IPS-15b (cell line): ENCODE results near the gene RNF8.
"Not testable (repeated sequence)": the region's sequence is repeated elsewhere in the genome, so short reads cannot be mapped to it uniquely, and the experiment has no call there.

ENCODE experiments used
- H3K27me3 ChIP-seq: one replicate; pipeline ENCODE4 v1.6.1; 2013; ENCODE audit warnings: low read length; ENCODE audit not compliant: control insufficient read depth, insufficient read depth
- H3K36me3 ChIP-seq: one replicate; pipeline ENCODE4 v1.6.1; 2013; ENCODE audit warnings: low read length; ENCODE audit not compliant: control insufficient read depth, insufficient read depth
- H3K4me1 ChIP-seq: one replicate; pipeline ENCODE4 v1.6.1; 2013; ENCODE audit warnings: mild to moderate bottlenecking, low read length; ENCODE audit not compliant: control insufficient read depth, insufficient read depth
- H3K4me3 ChIP-seq: one replicate; pipeline ENCODE4 v1.5.1; 2013; ENCODE audit warnings: low read depth, low read length
- H3K9ac ChIP-seq: one replicate; pipeline ENCODE4 v1.6.1; 2013; ENCODE audit warnings: low read depth, mild to moderate bottlenecking, low read length
- H3K9me3 ChIP-seq: one replicate; pipeline ENCODE4 v1.6.1; 2013; ENCODE audit warnings: mild to moderate bottlenecking, low read length; ENCODE audit not compliant: control insufficient read depth, insufficient read depth

Gene RNF8, protein sequence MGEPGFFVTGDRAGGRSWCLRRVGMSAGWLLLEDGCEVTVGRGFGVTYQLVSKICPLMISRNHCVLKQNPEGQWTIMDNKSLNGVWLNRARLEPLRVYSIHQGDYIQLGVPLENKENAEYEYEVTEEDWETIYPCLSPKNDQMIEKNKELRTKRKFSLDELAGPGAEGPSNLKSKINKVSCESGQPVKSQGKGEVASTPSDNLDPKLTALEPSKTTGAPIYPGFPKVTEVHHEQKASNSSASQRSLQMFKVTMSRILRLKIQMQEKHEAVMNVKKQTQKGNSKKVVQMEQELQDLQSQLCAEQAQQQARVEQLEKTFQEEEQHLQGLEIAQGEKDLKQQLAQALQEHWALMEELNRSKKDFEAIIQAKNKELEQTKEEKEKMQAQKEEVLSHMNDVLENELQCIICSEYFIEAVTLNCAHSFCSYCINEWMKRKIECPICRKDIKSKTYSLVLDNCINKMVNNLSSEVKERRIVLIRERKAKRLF

DNA sequence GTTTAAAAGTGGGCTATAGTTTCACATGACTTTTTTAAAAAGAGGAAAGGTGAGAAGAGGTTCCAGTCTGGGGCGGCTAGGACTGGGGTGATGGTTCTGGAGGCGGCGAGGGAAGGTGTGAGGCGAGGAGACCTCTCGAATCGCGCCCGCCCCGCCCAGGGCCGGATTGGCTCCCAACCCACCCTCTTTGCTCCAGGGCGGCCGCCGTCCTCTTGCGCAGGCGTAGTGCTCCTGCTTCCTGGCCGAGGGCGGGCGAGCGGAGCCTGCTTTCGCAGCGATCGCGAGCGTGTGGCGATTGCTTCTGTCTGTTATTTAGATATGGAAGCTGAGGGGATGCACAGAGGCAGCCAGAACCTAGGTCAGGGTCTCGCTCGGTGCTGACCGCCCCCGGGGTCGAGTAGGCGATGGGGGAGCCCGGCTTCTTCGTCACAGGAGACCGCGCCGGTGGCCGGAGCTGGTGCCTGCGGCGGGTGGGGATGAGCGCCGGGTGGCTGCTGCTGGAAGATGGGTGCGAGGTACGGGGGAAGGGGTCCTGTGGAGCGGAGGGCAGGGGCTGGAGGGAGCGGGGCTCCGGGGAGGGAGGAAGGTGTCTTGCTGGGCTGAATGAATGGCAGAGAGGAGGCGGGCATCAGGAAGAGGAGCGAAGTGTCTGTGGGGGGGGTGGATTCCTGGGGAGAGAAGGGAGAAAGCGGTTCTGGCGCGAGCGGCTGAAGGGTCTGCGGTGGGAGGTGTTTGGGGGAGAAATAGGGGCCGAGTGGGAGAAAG lies at the start of gene RNF8:
TSS of gene RNF8 (plus strand) at position 223 of the 765 bp plus-strand sequence. CDS start at position 405, 182 bp downstream.
- H3K4me1 ChIP-seq: peaks cover 3% of the 10 kb centered on the region
- H3K9me3 ChIP-seq: no peaks in the 10 kb centered on the region
- H3K27me3 ChIP-seq: no peaks in the 10 kb centered on the region
- peak within 1 kb of the TSS; percentile 87 for H3K4me3 ChIP-seq
- no peaks in the 10 kb centered on the region for H3K36me3 ChIP-seq
- H3K9ac ChIP-seq: peak within 1 kb of the TSS; percentile 50

DNA sequence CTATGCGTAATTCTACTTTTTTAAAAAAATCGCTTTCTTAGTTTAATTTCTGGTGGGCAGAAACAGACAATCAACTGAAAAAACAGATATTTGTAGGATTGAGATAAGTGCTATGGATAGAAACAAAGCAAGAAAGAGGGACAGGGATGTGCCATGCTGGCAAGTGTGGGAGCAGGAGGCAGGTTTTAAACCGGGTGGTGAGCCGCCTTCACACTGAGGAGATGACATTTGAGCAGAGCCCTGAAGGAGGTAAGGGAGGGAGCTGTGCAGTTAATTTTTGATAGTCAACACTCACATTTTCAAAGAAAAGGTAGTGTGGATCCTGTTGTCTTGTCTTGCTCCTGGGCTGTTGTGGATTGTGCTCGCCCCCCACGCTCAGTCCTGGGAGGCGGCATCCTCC lies 49.0 kb upstream of the RNF8 start:
- Histone ChIP-seq H3K27me3 (no peaks in the 10 kb centered on the region), H3K9me3 (no peaks in the 10 kb centered on the region), H3K36me3 (peaks cover 6% of the 10 kb centered on the region), H3K9ac (no peak overlapping the region), H3K4me1 (no peaks in the 10 kb centered on the region), H3K4me3 (no peak overlapping the region)

DNA sequence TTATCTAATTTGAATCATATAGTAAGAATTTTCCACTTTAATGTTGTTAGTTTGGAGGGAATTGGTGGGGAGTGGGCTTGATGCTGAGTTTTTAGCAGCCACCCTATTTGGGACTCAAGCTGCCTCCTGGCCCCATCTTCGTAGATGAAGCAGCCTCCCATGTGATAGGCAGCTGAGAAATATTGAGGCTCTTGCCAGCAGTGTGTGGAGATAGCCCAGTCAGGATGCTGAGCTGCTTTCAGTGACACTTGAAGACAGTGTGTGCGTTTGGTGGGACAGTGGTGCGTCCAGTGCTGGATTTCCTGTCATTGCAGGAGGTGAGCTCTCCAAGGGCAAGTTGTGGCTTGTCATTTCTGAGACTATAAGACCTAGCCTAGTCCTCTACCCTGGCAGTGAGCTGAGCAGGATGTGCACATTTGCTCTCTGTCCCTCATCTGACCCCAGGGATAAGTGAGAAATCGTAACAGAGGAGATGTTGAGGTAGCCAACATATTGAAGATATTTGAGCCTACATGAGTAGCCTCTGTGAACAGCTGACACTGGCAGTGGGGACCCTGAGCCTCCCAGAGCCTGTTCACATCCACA lies 47.9 kb upstream of the RNF8 start:
- Histone ChIP-seq H3K9me3 (no peaks in the 10 kb centered on the region), H3K9ac (no peak overlapping the region), H3K27me3 (no peaks in the 10 kb centered on the region), H3K4me1 (no peaks in the 10 kb centered on the region), H3K4me3 (no peak overlapping the region), H3K36me3 (peaks cover 6% of the 10 kb centered on the region)

DNA sequence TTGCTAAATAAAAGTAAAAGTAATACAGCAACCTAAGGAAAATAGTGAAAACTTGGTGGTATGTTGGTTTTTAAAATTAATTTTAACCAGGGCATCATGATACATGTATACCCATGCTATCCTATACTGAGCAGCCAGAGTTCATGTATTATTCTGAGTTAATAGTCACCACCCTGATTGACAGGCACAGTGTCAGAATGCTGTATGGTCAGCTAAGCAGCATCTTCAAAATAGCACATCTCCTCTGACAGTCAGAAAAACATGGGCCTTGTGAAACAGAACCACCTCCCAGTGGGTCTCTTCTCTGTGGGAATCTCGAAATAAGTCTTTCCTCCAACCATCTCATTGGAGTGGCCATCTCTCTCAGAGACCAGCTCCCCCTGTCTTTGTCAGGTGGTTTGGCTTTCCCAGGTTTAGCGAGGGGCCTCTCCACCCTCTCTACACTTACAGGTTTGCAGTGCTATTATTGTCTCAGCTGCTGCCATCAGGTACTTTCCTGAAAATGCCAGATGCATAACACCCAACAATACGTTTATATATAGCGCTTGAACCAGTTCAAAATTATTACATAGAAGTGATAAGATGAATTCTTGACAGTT lies 47.1 kb upstream of the RNF8 start:
- no peaks in the 10 kb centered on the region for H3K9me3 ChIP-seq
- H3K36me3 ChIP-seq: peaks cover 6% of the 10 kb centered on the region
- no peaks in the 10 kb centered on the region for H3K4me1 ChIP-seq
- no peak overlapping the region for H3K9ac ChIP-seq
- H3K4me3 ChIP-seq: no peak overlapping the region
- H3K27me3 ChIP-seq: no peaks in the 10 kb centered on the region

DNA sequence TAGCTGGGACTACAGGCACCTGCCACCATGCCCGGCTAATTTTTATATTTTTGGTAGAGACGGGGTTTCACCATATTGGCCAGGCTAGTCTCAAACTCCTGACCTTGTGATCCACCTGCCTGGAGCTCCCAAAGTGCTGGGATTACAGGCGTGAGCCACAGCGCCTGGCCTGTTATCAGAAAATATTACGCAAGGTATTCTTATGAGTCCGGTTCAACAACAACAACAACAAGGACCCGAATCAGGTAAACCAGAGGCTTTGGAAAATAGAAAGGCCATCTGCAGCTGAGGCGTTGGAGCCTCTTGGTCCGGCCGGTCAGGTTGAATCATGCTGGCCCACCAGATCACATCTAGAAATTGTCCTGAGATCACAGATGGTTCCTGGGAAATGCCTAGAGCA lies 46.3 kb upstream of the RNF8 start:
- not testable (repeated sequence) for H3K9me3 ChIP-seq, H3K9ac ChIP-seq, H3K4me1 ChIP-seq, H3K4me3 ChIP-seq, H3K27me3 ChIP-seq, H3K36me3 ChIP-seq

DNA sequence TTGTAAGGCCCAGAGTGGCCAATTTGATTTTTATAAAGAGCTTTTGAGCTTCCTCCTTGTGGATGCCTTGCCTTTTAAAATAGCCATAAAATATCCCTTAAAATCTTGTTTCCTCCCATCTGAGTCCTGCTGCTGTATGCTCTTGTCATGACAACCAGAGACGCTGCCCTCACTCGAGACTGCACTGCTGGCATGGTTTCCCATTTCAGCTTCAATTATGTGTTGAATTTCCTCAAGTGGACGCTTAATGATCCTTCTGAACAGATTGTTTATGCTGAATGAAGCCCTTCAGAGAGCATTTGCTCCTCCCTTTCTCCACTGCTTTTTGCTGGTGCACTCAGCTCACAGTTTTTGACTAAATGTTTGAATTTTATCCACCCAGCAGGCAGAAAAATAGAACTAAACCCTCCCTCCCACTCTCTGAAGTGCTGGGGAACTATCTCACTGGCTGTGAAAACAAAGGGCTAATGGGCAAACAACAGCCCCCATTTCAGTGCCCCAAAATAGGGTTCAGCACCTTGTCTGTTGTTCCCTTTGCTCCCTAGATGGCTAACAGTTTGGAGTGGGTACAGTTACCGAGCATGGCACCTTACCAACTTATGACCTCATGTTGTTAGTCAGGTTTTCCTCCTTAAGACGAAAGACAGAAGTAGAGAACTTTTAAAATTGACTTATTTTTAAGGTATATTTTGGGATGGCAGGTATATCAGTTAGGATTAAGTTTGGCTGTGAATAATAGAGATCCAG lies 45.5 kb upstream of the RNF8 start:
- no peaks in the 10 kb centered on the region for H3K9me3 ChIP-seq
- no peaks in the 10 kb centered on the region for H3K4me1 ChIP-seq
- H3K4me3 ChIP-seq: no peak overlapping the region
- peaks cover 8% of the 10 kb centered on the region for H3K36me3 ChIP-seq
- H3K9ac ChIP-seq: no peak overlapping the region
- H3K27me3 ChIP-seq: no peaks in the 10 kb centered on the region

DNA sequence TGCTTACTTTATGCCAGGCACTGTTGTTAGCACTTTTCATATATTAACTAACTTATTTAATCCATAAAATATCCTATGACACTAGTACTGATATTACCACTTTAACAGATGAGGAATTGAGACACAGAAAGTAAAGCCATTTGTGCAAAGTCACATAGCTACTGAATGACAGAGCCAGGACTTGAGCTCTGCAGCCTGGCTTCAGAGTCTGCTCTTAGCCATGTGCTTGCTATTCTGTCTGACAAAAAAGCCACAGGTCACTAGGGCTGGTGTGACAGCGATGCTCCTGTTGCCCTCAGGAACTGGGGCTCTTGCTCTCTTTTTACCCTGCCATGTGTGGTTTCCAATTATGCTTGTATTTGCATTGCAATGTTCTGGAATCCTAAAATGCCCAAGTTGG lies 44.7 kb upstream of the RNF8 start:
- no peak overlapping the region for H3K9ac ChIP-seq
- no peaks in the 10 kb centered on the region for H3K4me1 ChIP-seq
- H3K4me3 ChIP-seq: no peak overlapping the region

DNA sequence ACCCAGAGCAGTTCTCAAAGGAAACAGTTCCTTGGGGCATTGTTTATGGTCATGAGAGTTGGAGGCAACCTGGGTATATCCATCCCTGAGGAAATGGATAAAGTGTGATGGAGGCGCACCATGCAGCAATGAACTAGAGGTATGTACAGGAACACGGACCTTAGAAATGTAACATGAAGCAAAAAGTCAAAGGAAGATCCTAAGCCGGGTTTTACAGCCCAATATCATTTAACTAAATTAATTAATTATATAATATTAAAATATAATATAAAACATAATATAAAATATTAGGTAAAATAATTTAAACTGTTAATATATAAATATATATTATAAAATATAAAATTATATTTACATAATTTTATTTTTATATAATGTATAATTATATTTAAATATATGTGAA lies 44.1 kb upstream of the RNF8 start:
- Histone ChIP-seq H3K4me3 (no peak overlapping the region), H3K27me3 (no peaks in the 10 kb centered on the region), H3K9ac (no peak overlapping the region), H3K36me3 (peaks cover 14% of the 10 kb centered on the region), H3K4me1 (no peaks in the 10 kb centered on the region), H3K9me3 (no peaks in the 10 kb centered on the region)

More for the DNA sequence above, 44.7 kb upstream of the RNF8 start:
- Histone ChIP-seq H3K9me3 (no peaks in the 10 kb centered on the region), H3K27me3 (no peaks in the 10 kb centered on the region), H3K36me3 (peaks cover 10% of the 10 kb centered on the region)

DNA sequence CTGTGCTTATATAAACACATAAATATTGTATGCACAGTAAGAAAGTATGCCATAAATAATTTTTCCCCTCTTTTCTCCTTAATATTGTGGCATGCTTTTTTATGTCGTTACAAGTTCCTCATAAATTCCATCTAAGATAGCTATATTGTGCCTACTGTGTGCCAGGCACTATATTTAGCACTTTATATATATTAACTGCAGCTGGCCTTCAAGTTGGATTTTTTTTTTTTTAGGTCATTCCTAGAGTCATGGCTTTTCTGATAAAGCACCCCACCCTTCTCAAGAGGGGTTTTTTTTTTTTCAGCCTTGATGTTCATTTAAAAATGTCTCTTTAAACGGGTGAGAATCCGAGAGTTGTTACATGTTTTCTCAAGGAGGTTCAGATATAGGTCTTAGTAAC lies 42.8 kb upstream of the RNF8 start:
- no peaks in the 10 kb centered on the region for H3K27me3 ChIP-seq
- H3K4me1 ChIP-seq: no peaks in the 10 kb centered on the region
- H3K4me3 ChIP-seq: no peak overlapping the region
- peaks cover 20% of the 10 kb centered on the region for H3K36me3 ChIP-seq
- no peaks in the 10 kb centered on the region for H3K9me3 ChIP-seq
- no peak overlapping the region for H3K9ac ChIP-seq

DNA sequence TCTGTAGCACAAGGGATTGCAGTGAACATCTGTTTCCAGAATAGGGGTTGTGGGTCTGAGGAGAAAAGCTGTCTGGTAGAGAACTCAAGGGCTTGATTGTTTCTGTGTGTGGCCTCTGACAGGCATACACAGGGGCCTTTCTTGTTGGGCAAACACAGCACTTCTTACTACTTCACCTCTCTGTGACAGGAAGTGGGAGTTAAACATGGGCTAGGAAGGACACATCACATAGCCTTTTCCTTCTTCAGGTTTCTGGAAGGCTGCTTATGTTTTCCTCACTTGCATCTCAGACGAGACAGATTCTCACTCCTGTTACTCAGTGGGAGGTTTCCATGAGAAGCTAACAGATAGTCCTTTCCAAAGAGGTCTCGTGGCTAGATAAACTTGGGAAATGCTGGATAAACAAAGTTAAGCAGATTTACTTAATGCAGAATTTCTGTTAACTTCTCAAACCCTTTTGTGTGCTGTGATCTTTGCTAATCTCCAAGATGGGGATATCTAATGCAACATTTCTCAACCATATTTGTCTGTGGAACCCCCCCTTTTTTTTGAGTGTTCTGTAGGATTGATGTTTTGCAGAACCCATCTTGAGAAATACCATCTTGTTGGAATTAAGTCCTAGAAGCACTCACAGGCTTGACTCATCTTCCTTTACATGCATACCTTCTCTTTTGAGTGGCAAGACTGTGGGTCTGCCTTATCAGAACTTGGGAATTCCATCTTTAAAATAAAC lies 41.9 kb upstream of the RNF8 start:
- H3K9me3 ChIP-seq: no peaks in the 10 kb centered on the region
- H3K27me3 ChIP-seq: no peaks in the 10 kb centered on the region
- peaks cover 30% of the 10 kb centered on the region for H3K36me3 ChIP-seq
- H3K9ac ChIP-seq: no peak overlapping the region
- no peak overlapping the region for H3K4me3 ChIP-seq
- no peaks in the 10 kb centered on the region for H3K4me1 ChIP-seq
